Fibroblast of villous mesenchyme (primary cell): ENCODE measurements around the gene LSM4. TPM values are rescaled to one million over a fixed set of nuclear protein-coding genes. Genes with fewer than 3 reads are reported as not detected.

Experiments used
- DNase-seq: peaks from one replicate; pipeline ENCODE4 v3.0.0-alpha.2; 2010; ENCODE audit warnings: low read depth
- H3K4me3 ChIP-seq: 2 replicates; pipeline ENCODE4 v1.5.1; 2011; ENCODE audit warnings: low read depth, mild to moderate bottlenecking, low read length
- total RNA-seq: library from RNA; depleted of rRNA; stranded (reverse); fragments of >200 nt; gene quantifications from 2 replicates; pipeline ENCODE4 v1.2.3, GENCODE V29; 2012
- TF ChIP-seq, protein P1 (sequence below): IDR thresholded peaks from 2 replicates; pipeline ENCODE4 v1.5.1; 2012; ENCODE audit warnings: low read depth, mild to moderate bottlenecking, low read length; ENCODE audit not compliant: insufficient read depth

The LSM4 gene
- total RNA-seq, 1 donor = 131 TPM

DNA sequence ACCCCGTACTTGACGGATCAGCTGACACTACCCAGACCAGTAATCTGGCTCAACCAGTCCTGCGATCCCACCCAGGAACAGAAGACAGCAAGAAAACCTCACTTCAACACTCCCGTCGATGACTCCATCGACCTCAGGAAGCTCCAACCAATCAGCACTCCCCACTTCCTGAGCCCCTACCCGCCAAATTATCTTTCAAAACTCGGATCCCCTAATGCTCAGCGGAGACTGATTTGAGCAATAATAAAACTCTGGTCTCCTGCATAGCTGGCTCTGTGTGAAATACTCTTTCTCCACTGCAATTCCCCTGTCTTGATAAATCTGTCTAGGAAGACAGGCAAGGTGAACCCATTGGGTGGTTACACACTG lies 1.2 kb downstream of the LSM4 start:
- peak; percentile 71 for DNase-seq
- TF ChIP-seq, protein P1, sequence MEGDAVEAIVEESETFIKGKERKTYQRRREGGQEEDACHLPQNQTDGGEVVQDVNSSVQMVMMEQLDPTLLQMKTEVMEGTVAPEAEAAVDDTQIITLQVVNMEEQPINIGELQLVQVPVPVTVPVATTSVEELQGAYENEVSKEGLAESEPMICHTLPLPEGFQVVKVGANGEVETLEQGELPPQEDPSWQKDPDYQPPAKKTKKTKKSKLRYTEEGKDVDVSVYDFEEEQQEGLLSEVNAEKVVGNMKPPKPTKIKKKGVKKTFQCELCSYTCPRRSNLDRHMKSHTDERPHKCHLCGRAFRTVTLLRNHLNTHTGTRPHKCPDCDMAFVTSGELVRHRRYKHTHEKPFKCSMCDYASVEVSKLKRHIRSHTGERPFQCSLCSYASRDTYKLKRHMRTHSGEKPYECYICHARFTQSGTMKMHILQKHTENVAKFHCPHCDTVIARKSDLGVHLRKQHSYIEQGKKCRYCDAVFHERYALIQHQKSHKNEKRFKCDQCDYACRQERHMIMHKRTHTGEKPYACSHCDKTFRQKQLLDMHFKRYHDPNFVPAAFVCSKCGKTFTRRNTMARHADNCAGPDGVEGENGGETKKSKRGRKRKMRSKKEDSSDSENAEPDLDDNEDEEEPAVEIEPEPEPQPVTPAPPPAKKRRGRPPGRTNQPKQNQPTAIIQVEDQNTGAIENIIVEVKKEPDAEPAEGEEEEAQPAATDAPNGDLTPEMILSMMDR = no peak
- H3K4me3 ChIP-seq = peak overlapping the region; percentile 73

DNA sequence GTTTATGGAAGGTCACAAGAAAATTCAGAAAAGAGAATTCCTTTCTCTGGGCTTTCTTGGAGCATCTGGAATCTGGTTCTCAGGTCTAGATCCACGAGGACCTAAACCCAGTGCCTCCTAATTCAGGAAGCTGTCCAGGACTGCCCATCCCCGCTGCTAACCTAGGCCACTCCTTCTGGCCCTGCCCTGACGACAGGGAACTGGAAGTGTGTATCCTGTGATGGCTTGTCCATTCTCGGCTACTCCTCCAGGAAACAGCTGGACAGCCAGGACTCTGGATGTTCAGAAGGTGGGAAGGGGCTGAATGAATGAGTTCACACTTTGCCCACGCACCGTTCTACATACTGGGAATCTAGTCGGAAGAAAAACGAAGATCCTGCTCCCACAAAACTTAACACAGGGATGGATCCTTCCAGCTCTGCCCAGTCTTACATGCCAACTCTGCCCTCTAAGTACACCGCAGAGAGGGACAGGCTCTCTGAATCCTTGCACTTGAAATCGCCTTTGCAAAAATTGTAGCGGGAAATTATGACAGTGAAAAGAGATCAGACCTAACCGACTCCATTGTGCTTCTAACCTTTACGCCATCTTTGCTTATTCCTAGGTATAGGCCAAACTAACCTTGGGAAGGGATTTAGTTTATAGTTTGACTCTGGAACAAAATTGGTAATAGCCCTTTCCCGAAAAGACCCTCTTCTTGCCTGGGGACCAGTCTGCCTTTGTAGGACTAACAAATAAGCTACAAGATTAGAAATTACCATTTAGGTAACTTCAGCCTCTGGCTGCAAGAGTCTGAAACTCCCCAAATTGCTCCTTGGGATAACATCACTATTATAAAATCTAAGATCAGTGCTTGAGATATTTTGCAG lies 1.8 kb downstream of the LSM4 start:
- TF ChIP-seq, protein P1 = no peak
- peak; percentile 37 for DNase-seq
- H3K4me3 ChIP-seq = no peak overlapping the region

DNA sequence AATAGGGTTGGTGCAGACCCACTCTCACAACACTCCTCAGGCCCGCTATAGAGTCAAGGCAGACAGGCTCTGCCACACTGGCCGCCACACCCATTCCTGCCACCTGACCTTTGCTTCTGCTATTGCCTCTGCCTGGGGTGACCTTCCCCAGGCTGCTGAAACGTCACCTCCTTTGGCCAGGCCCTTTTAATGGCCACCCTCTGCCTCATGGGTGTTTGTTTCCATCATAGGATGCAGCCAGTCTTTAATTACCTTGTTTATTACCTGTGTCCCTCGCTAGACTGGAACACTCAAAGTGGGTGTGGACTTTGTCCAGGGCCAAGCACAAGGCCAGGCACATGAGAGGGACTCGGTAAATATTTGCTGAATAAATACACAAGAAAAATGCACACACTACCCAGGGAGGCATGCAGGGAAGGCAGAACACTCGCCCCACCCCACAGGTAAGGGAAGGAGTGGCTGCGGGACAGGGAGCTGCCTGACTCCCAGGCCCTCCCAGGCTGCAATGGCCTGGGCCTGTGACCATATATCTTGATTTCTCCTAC lies 3.2 kb downstream of the LSM4 start:
- TF ChIP-seq, protein P1 = no peak
- H3K4me3 ChIP-seq = no peak overlapping the region
- no peak for DNase-seq

DNA sequence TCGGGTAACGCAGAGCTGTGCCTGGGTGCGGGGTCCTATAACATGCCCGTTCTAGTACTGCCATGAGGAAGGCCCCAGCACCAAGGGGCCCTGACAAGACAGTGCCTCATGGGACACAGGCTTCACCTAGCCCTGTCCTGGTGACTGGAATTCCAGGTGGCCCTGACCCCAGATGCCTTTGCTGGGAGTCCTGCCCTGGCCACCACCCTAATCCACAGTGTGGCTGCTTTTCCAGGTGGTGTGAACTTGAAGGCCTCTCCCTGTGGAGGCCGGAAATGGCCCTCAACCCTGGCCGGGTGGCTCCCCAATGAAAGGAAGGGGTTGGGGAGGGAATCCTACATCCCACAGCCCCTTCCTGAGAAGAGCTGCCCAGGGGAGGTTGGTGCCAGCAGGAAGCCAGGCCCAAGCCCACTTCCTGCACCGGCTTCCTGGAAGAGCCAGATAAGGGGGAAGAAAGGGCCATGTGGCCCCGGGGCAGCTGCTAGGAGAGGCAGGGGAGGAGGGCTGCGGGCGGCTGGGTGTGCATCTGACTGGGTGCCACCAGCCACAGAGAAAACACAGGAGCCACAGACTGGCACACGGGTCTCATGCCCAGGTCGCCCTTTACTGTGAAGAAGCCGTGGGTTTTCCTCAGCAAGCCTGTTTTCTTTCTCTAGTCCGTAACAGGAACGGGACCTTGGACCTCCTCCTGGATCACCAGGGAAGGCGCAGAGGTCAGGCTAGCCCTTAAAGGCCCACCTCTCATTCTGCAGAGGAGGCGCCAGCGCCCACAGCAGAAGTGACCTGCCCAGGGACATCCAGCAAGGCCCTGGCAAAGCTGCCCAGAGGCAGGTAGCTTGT lies 4.7 kb downstream of the LSM4 start:
- no peak overlapping the region for H3K4me3 ChIP-seq
- TF ChIP-seq, protein P1 = no peak
- no peak for DNase-seq

DNA sequence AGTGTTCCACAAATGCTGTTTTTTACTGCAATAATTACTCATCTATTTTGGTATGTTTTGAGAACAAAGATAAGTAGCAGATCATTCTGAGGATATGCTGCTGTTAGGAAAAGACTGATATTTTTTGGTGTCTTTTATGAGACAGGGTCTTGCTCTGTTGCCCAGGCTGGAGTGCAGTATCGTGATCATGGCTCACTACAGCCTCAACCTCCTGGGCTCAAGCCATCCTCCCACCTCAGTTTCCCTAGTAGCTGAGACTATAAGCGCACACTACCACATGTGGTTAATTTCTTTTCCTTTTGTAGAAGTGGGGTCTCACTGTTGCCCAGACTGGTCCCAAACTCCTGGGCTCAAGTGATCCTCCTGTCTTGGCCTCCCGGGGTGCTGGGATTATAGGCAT lies 9.5 kb downstream of the LSM4 start:
- TF ChIP-seq, protein P1 = no peak
- no peak overlapping the region for H3K4me3 ChIP-seq
- no peak for DNase-seq

DNA sequence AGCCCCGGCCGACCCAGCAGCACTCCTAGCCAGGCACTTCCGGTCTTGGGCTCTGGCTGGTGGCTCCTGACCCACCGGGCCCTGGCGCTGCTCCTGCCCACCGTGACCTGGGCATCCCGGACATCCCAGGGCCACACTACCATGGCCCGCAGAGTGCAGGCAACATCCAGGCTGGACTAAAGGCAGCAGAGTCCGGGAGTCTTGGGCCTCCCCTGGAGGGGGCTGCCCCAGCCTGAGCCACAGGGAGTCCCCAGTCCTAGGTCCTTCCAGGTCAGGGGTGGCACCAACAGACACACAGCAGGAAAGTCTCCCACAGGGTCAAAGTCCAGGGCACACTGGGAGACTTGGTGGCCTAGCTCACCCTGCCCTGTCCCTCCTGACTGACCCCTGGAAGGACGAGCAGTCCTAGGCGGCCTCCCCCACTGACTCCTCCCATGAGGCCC lies 10.8 kb downstream of the LSM4 start:
- TF ChIP-seq, protein P1 = no peak
- DNase-seq = no peak
- no peak overlapping the region for H3K4me3 ChIP-seq
